ENCODE data around the gene KIN.
"Not testable (repeated sequence)": the region's sequence is repeated elsewhere in the genome, so short reads cannot be mapped to it uniquely, and the experiment has no call there.

Gene KIN

DNA sequence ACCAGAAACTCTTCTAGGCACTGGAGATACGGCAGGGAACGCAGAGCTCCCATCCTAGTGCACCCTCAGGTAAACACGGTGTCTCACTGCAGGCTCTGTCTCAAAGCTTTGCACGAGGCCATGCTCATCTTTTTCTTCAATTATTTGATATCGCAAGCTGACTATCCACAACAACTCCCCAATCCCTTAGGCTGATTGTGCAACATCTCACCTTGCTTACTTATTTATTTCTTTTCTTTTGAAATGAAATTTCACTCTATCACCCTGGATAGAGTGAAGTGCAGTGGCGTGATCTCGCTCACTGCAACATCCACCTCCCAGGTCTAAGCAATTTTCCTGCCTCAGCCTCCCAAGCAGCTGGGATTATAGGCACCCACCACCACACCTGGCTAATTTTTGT lies 72.3 kb downstream of the KIN start:
- H3K4me3 ChIP-seq (ENCODE audit: low read depth, low read length), result no peak overlapping the region
- DNase-seq (ENCODE audit: low read depth), result no peak
- TF ChIP-seq, protein P1, sequence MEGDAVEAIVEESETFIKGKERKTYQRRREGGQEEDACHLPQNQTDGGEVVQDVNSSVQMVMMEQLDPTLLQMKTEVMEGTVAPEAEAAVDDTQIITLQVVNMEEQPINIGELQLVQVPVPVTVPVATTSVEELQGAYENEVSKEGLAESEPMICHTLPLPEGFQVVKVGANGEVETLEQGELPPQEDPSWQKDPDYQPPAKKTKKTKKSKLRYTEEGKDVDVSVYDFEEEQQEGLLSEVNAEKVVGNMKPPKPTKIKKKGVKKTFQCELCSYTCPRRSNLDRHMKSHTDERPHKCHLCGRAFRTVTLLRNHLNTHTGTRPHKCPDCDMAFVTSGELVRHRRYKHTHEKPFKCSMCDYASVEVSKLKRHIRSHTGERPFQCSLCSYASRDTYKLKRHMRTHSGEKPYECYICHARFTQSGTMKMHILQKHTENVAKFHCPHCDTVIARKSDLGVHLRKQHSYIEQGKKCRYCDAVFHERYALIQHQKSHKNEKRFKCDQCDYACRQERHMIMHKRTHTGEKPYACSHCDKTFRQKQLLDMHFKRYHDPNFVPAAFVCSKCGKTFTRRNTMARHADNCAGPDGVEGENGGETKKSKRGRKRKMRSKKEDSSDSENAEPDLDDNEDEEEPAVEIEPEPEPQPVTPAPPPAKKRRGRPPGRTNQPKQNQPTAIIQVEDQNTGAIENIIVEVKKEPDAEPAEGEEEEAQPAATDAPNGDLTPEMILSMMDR (IDR thresholded peaks at IDR 0.05; ENCODE audit: low read depth, low read length, missing control alignments), result no peak

DNA sequence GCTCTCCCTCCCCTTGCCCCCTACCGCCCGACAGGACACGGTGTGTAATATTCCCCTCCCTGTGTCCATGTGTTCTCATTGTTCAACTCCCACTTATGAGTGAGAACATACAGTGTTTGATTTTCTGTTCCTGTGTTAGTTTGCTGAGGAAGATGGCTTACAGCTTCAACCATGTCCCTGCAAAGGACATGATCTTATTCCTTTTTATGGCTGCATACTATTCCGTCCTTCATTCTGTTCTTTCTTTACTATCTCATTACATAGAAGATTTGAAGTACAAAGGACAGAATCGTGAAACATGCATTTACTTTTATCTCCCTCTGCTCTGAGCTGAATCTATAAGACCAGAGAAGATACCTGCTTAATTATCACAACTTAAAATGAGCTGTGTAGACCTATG lies 76.7 kb downstream of the KIN start:
- not testable (repeated sequence) for H3K4me3 ChIP-seq (ENCODE audit: low read depth, low read length); DNase-seq (ENCODE audit: low read depth)

DNA sequence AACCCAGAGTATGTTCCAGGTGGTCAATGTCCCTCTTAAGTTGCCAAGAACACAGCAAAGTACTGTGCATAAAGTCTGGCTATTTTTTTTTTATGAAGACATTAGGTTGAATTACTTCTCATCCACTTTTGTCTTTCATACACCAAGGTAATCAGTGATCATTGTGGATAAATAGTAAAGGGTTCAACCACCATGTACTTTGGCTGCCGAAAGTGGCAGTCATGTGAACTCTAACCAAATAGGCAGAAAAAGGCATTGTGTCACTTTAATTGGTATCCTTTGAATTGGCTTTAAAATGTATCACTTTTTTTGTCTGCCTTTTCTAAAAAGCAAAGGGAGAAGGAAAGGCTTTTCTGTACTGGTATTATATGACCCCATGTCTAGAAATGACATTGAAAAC lies 77.3 kb downstream of the KIN start:
- no peak overlapping the region for H3K4me3 ChIP-seq (ENCODE audit: low read depth, low read length)
- TF ChIP-seq, protein P1 (IDR thresholded peaks at IDR 0.05; ENCODE audit: low read depth, low read length, missing control alignments), result no peak

DNA sequence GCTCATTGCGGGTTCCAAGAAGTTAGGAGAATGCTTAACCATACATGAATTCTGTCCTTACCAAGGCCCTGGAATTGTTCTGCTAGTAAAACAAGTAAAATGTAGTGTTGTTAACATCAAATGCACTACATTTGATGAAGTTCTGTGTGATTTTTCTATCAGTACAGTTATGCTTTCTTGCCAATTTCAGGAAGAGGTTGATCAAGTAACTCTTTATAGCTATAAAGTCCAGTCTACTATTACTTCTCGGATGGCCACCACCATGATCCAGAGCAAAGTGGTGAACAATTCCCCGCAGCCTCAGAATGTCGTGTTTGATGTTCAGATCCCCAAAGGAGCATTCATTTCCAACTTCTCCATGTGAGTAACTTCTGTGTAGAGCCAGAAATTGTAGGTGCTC lies 79.0 kb downstream of the KIN start:
- TF ChIP-seq, protein P1 (IDR thresholded peaks at IDR 0.05; ENCODE audit: low read depth, low read length, missing control alignments), result no peak
- DNase-seq (ENCODE audit: low read depth), result no peak
- no peak overlapping the region for H3K4me3 ChIP-seq (ENCODE audit: low read depth, low read length)

More for the DNA sequence above, 77.3 kb downstream of the KIN start:
- DNase-seq (ENCODE audit: low read depth), result no peak

DNA sequence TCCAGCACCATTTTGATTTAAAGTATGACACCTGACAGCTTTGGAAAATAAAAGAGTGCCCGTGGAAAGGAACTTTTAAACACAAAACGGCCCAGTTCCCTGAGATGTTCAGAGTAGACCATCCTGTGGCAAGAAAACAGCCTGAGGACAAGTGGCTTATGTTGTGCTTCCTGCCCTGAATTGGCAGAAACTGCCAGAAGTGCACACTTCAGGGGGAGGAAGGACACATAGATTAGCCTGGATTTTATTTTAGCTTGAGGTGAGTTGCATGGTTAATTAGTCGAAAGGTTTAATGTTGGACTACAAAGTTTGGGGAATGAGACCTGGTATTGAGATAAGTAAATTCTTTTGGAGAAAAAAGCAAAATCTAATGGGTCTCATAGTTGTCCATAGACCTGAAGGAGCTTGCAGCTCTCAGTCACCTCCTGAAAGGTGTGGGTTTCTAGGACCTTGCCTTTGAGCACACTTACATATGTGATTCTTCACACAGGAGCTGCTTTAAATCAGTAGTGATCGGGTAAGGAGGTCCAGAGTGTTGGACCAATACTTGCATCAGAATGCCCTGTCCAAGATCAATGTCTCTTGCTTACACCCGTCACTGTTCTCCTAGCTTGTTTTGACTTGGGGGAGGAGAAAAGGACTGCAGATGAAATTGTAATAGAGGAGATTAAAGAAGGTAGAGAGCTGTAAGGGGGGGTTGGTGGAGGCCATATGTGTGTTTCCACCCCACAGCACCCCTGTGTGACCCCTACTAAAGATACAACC lies 79.8 kb downstream of the KIN start:
- no peak for DNase-seq (ENCODE audit: low read depth)
- TF ChIP-seq, protein P1 (IDR thresholded peaks at IDR 0.05; ENCODE audit: low read depth, low read length, missing control alignments), result no peak
- no peak overlapping the region for H3K4me3 ChIP-seq (ENCODE audit: low read depth, low read length)

DNA sequence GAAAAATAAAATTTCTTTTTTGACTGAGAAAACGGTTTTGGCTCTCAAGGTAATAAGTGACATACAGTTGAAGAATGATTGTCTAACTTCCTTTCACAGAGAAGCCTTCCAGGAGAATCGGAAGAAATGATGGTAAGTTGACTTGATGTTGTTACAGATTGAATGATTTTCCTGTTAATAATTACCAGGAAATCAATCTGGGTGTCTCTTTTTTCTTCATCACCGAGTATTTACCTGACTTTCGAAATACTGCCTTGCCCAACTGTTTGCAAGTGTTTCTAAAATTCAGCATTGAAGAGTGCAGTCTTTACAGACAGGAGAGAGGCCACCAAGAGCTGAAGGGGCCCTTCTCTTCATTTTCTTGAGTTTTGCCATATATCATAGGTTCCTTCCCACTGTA lies 80.7 kb downstream of the KIN start:
- DNase-seq (ENCODE audit: low read depth), result no peak
- no peak overlapping the region for H3K4me3 ChIP-seq (ENCODE audit: low read depth, low read length)
- TF ChIP-seq, protein P1 (IDR thresholded peaks at IDR 0.05; ENCODE audit: low read depth, low read length, missing control alignments), result no peak

DNA sequence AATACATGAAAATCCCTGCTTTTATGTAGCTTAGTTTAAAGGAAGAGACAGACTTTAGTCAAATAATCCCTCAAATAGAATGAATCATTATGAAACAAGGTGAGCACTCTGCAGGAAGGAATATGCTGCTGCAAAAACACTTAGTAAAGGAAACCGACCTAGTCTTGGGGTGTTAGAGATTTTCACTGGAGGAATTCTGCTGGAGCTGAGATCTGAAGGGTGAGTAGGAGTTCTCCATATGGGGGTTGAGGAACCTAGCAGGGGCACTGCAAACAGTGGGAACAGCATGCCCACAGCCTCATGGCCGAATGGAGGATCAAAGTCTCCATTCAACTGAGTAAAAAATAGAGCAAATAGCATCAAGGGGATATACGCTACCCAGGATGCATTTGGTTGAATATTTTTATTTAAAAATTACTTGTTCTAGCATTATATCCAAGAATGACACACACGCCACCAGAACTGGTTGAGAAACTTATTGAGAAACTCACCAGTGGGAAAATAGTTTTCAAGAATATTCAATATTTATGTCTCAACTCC lies 81.2 kb downstream of the KIN start:
- H3K4me3 ChIP-seq (ENCODE audit: low read depth, low read length), result no peak overlapping the region
- no peak for DNase-seq (ENCODE audit: low read depth)
- TF ChIP-seq, protein P1 (IDR thresholded peaks at IDR 0.05; ENCODE audit: low read depth, low read length, missing control alignments), result no peak

All from GM12864 (cell line).